Measurements from ENCODE around the gene OSBP2.

OSBP2 gene

GRCh38 chr22:30868663-30869385 lies 174.2 kb downstream of the OSBP2 start:
- no peak for DNase-seq (ENCODE audit: low read depth, low spot score)

GRCh38 chr22:30869667-30870395 lies 175.2 kb downstream of the OSBP2 start:
- DNase-seq (ENCODE audit: low read depth, low spot score): no peak

GRCh38 chr22:30870451-30871345 lies 176.0 kb downstream of the OSBP2 start:
- DNase-seq (ENCODE audit: low read depth, low spot score): no peak

GRCh38 chr22:30871391-30872284 lies 177.0 kb downstream of the OSBP2 start:
- DNase-seq (ENCODE audit: low read depth, low spot score): no peak

- DNase-seq (ENCODE audit: low read depth, low spot score): no peak
Observed at GRCh38 chr22:30872285-30873041, 177.8 kb downstream of the OSBP2 start.

DNA sequence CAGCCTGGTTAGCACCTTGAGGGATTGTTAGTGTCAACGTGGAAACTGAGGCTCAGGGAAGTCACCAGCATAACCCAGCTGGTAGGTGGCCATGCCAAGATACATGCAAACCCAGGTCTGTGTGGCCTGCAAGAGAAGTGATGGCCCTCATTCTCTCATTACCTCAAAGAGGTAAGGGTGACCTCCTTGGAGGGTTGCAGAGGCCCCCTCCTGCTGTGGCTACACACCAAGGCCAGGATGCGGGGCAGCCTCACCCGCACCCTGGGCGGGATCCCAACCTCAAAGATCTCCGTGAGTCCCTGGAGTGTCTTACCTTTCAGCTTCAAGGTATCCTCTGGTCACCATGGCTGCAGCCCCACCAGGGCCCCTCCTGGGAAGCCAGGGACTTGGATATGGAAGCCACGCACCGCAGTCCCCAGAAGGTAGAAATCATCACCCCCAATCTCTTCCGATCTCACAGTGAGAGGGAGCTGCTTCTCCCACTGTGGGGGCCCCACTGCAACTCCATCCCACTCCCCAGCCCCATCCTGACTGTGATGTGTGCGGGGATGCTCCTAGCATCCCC lies 178.5 kb downstream of the OSBP2 start:
- no peak for DNase-seq (ENCODE audit: low read depth, low spot score)

DNA sequence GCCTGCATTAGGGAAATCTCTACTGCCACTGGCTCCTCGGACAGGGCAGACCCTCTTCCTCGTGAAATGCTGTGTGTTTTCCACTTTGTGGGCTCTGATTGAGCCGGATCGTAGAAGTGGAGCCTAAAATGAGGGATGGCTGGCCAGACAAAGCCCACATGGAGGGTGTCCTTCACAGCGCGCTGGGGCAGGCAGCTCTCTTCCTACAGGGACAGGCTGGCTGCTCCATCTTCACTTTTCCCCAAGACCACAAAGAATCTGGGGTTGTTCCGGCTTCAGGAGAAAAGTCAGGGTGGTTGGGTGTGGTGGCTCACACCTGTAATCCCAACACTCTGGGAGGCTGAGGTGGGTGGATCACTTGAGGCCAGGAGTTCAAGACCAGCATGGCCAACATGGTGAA lies 179.0 kb downstream of the OSBP2 start:
- DNase-seq (ENCODE audit: low read depth, low spot score): no peak

DNA sequence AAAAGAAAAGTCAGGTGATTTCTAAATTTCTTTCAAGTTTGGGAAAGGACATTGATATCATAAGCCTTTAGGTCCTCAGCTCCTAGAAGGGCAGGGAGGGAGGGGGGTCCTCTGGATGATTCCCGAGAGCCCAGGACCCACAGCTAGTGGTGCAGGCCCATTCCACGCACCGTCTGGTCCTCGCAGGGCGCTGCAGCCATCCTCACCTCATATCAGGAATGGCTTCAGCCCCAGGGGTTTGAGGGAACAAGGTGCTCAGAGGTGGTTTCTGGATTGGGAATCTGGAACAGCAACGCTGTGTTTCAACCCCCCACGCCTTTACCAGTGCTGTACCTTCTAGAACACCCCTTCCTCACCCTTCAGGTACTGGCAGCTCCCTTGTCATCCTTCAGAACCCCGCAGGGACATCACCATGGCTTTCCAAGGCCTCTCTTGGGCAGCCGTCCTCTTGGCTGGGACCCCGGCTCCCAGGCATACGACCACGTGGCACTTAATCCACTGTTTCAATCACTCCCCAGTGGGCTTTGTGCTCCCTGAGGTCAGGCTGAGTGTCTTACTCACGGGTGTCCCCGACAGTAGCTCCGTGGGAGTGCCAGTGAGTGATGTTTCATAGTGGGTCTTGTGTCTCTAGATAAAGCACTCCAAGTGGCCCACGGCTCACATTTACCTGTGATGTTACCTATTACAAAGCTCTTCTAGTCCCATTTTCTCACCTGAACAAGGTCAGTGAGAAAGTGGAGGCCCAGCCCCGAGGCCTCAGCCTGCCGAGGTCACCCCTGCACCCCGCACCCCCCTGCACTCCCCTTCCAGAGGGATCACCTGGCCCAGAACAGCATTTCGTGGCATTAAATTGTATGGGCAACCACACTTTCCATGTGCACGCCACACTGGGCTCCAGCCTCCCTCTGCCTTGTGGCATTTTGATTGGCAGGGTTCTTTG lies 180.0 kb downstream of the OSBP2 start:
- DNase-seq (ENCODE audit: low read depth, low spot score): no peak

GRCh38 chr22:30875481-30876215 lies 181.0 kb downstream of the OSBP2 start:
- DNase-seq (ENCODE audit: low read depth, low spot score): no peak

GRCh38 chr22:30876221-30876751 lies 181.6 kb downstream of the OSBP2 start:
- DNase-seq (ENCODE audit: low read depth, low spot score): no peak

GRCh38 chr22:30876915-30877553 lies 182.4 kb downstream of the OSBP2 start:
- DNase-seq (ENCODE audit: low read depth, low spot score): no peak

- no peak for DNase-seq (ENCODE audit: low read depth, low spot score)
Observed at GRCh38 chr22:30877662-30878515, 183.2 kb downstream of the OSBP2 start.

DNA sequence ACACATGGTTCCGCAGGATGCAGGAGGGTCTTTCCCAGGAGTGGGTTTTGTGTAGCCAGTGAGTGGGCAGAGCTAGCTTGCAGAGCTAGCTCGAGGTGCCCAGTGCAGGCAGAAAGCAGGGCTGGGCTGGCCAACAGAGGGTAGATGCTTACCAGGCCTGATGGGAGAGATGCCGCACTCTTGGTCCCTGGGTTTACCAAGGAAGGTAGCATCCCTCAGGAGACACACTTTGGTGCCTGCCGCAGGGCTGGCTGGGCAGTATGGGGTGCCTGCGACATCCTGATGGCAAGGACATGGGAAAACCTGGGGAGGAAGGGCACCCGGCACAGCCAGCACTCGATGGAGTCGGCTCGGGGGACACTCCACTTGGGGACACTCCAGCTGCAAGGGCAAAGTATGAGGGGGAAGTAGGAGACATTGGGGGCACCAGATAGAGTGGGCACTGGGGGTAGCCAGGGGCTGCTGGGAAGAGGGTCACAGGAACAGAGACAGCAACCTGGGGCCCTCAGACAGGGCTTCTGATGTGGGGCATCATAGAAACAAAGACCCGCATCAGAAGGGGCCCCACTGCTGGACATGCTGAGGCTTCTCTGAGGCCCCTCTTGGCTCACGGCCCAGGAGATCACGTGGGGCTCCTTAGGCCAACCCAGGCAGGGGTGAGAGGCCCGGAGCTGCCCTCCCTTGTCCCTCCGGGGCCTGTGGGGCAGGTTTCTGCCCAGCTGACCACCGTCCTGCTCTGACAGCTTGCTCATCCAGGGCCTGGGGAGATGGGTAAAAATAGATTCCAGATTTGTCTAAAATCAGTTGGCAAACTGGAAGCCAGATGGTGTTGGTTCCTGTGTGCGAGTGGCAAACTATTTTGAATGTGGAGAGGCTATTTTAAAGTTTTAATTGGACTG lies 184.1 kb downstream of the OSBP2 start:
- no peak for DNase-seq (ENCODE audit: low read depth, low spot score)

- no peak for DNase-seq (ENCODE audit: low read depth, low spot score)
Observed at GRCh38 chr22:30879415-30879797, 184.7 kb downstream of the OSBP2 start.

DNA sequence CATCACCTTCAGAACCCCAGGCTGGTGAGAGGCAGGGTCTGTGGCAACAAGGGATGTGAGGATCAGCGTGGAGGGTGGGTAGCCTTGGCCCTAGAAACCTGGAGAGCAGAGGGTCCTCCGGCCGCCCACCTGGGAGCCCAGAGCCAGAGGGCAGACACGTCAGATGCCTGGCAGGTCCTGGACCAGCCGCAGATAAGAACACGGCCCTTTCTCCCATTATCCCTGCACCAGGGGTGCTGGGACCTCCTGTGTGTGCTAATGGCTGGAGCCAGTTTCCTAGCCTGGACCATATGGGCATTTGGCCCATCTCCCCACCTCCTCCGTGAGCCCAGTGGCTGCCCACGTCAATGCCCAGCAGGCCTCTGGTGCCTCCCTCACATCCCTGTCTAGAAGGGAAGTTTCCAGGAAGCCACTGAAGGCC lies 185.5 kb downstream of the OSBP2 start:
- no peak for DNase-seq (ENCODE audit: low read depth, low spot score)

- DNase-seq (ENCODE audit: low read depth, low spot score): no peak
Observed at GRCh38 chr22:30880847-30881246, 186.2 kb downstream of the OSBP2 start.

Measured in iPS DF 19.7 (cell line).